ENCODE results near the gene RFESD.
A peak's percentile ranks its signal among the peaks of the same experiment; 100 is the strongest.

Gene RFESD

GRCh38 chr5:95620870-95621838 is 25.4 kb upstream of the RFESD start:
- TF ChIP-seq CTCF (conservative IDR thresholded peaks at IDR 0.05; ENCODE audit: low read depth, low read length), result no peak
- peak; percentile 23 for DNase-seq (ENCODE audit: low read depth)
- peak overlapping the region; percentile 66 for H3K4me3 ChIP-seq (ENCODE audit: low read depth, low read length)

- DNase-seq (ENCODE audit: low read depth), result no peak
- TF ChIP-seq CTCF (conservative IDR thresholded peaks at IDR 0.05; ENCODE audit: low read depth, low read length), result no peak
- no peak overlapping the region for H3K4me3 ChIP-seq (ENCODE audit: low read depth, low read length)
Measured at GRCh38 chr5:95621839-95622629, 24.5 kb upstream of the RFESD start.

- H3K4me3 ChIP-seq (ENCODE audit: low read depth, low read length), result no peak overlapping the region
- no peak for TF ChIP-seq CTCF (conservative IDR thresholded peaks at IDR 0.05; ENCODE audit: low read depth, low read length)
- DNase-seq (ENCODE audit: low read depth), result no peak
Measured at GRCh38 chr5:95623706-95624105, 22.9 kb upstream of the RFESD start.

- no peak for TF ChIP-seq CTCF (conservative IDR thresholded peaks at IDR 0.05; ENCODE audit: low read depth, low read length)
- no peak for DNase-seq (ENCODE audit: low read depth)
Measured at GRCh38 chr5:95624368-95624767, 22.2 kb upstream of the RFESD start.

GRCh38 chr5:95626701-95627100 is 19.9 kb upstream of the RFESD start:
- no peak overlapping the region for H3K4me3 ChIP-seq (ENCODE audit: low read depth, low read length)
- no peak for TF ChIP-seq CTCF (conservative IDR thresholded peaks at IDR 0.05; ENCODE audit: low read depth, low read length)
- no peak for DNase-seq (ENCODE audit: low read depth)

More at GRCh38 chr5:95624368-95624767, 22.2 kb upstream of the RFESD start:
- H3K4me3 ChIP-seq (ENCODE audit: low read depth, low read length), result no peak overlapping the region

GRCh38 chr5:95627971-95628810 is 18.4 kb upstream of the RFESD start:
- no peak for TF ChIP-seq CTCF (conservative IDR thresholded peaks at IDR 0.05; ENCODE audit: low read depth, low read length)
- no peak overlapping the region for H3K4me3 ChIP-seq (ENCODE audit: low read depth, low read length)
- DNase-seq (ENCODE audit: low read depth), result no peak
